BJ (cell line): ENCODE measurements around the gene STX17. TPM values are rescaled to one million over a fixed set of nuclear protein-coding genes. Genes with fewer than 3 reads are reported as not detected.

ENCODE experiments used
- CTCF ChIA-PET: fragments of 350-600 bp; formaldehyde crosslinking; extraction: SDS; loops from one replicate; lab custom pipeline; 2021; ENCODE audit warnings: antibody characterized with exemption, inconsistent platforms; lab: Yijun Ruan, JAX
- POLR2A ChIA-PET: fragments of 300-600 bp; sonication (Branson Sonifier 250); formaldehyde crosslinking; extraction: SDS; loops from one replicate; lab custom pipeline; 2021; ENCODE audit warnings: antibody characterized with exemption; lab: Charles Lee
- DNase-seq: peaks from one replicate; pipeline ENCODE4 v3.0.0-alpha.2; 2011; ENCODE audit warnings: low read depth
- H3K27me3 ChIP-seq: 2 replicates; pipeline ENCODE4 v1.6.0; 2011; ENCODE audit warnings: low read length; ENCODE audit not compliant: control insufficient read depth, insufficient read depth
- H3K36me3 ChIP-seq: 2 replicates; pipeline ENCODE4 v1.5.1; 2011; ENCODE audit warnings: low read length; ENCODE audit not compliant: control insufficient read depth, insufficient read depth
- H3K4me3 ChIP-seq: 2 replicates; pipeline ENCODE4 v1.5.1; 2011; ENCODE audit warnings: low read depth, mild to moderate bottlenecking, control low read depth, low read length
- CTCF ChIP-seq: IDR thresholded peaks from 2 replicates; pipeline ENCODE4 v1.5.1; 2011; ENCODE audit warnings: low read depth, mild to moderate bottlenecking, control low read depth, inconsistent platforms, low read length, moderate library complexity; ENCODE audit not compliant: insufficient read depth
- polyA plus RNA-seq: library from polyadenylated mRNA; depleted of rRNA; stranded (reverse); fragments of >200 nt; gene quantifications from 2 replicates; pipeline ENCODE4 v1.2.3, GENCODE V29; 2011

STX17 gene
- polyA plus RNA-seq, 1 experiment = 6.9 TPM

GRCh38 chr9:99881769-99882168, 24.7 kb upstream of the STX17 start:
- POLR2A ChIA-PET = no interaction called here
- Histone ChIP-seq H3K4me3 (no peak overlapping the region), H3K36me3 (no peaks in the 10 kb centered on the region), H3K27me3 (no peaks in the 10 kb centered on the region)
- no peak for TF ChIP-seq CTCF
- no peak for DNase-seq
- CTCF ChIA-PET = no interaction called here

GRCh38 chr9:99885747-99886146, 20.7 kb upstream of the STX17 start:
- CTCF ChIA-PET = no interaction called here
- Histone ChIP-seq H3K36me3 (no peaks in the 10 kb centered on the region), H3K4me3 (no peak overlapping the region), H3K27me3 (peaks cover 3% of the 10 kb centered on the region)
- POLR2A ChIA-PET = no interaction called here
- no peak for DNase-seq
- TF ChIP-seq CTCF = no peak

- ChIA-PET POLR2A (no interaction called here), CTCF (no interaction called here)
- no peaks in the 10 kb centered on the region for H3K36me3 ChIP-seq
- H3K4me3 ChIP-seq = no peak overlapping the region
- peaks cover 3% of the 10 kb centered on the region for H3K27me3 ChIP-seq
- TF ChIP-seq CTCF = no peak
- no peak for DNase-seq
Measured at GRCh38 chr9:99889120-99889519, 17.3 kb upstream of the STX17 start.

- Histone ChIP-seq H3K4me3 (no peak overlapping the region), H3K36me3 (no peaks in the 10 kb centered on the region), H3K27me3 (peaks cover 10% of the 10 kb centered on the region)
- no peak for TF ChIP-seq CTCF
- ChIA-PET POLR2A (no interaction called here), CTCF (interaction anchor here (1.0 to 2.3 kb wide), 2 partner anchors 11 to 15 kb away, joined by 3 to 8 read pairs; partner anchors contain the start of gene STX17)
- DNase-seq = no peak
Measured at GRCh38 chr9:99894826-99895225, 11.6 kb upstream of the STX17 start.

- Histone ChIP-seq H3K27me3 (peaks cover 10% of the 10 kb centered on the region), H3K36me3 (no peaks in the 10 kb centered on the region), H3K4me3 (no peak overlapping the region)
- ChIA-PET CTCF (interaction anchor here (1.0 kb wide), 2 partner anchors 10 to 16 kb away, joined by 3 to 4 read pairs; no protein-coding TSS in a partner anchor), POLR2A (no interaction called here)
- TF ChIP-seq CTCF = no peak
- DNase-seq = no peak
Measured at GRCh38 chr9:99895510-99895909, 10.9 kb upstream of the STX17 start.
